HEK293 (cell line): ENCODE data around the gene RAB17.

Source experiments
- CTCF ChIA-PET: fragments of 350-600 bp; formaldehyde crosslinking; extraction: SDS; loops from one replicate; lab custom pipeline; 2021; ENCODE audit warnings: antibody characterized with exemption; lab: Yijun Ruan, JAX
- POLR2A ChIA-PET: fragments of 300-600 bp; formaldehyde crosslinking; extraction: SDS; loops from one replicate; lab custom pipeline; 2020; ENCODE audit warnings: antibody characterized with exemption, inconsistent platforms; lab: Yijun Ruan, JAX
- H3K27ac ChIP-seq: fragments of 200-500 bp; sonication (Bioruptor generic); 2 replicates; pipeline ENCODE4 v1.5.1; 2014; ENCODE audit warnings: low read depth, low read length, control low read depth, inconsistent platforms; ENCODE audit errors: extremely low read depth
- H3K36me3 ChIP-seq, 2 experiments: fragments of 200-500 bp in 1 of 2; sonication (Bioruptor generic) in 1 of 2; 1 replicate in 1 of 2; 2 replicates in 1 of 2; pipeline ENCODE4 v1.5.1; 2014 to 2017; ENCODE audit warnings: inconsistent platforms in 2 of 2, low read length in 2 of 2; ENCODE audit not compliant: control insufficient read depth in 2 of 2, insufficient read depth in 1 of 2
- H3K4me1 ChIP-seq: fragments of 200-500 bp; sonication (Bioruptor generic); 2 replicates; pipeline ENCODE4 v1.5.1; 2014; ENCODE audit warnings: mild to moderate bottlenecking, low read length, inconsistent platforms; ENCODE audit not compliant: control insufficient read depth, insufficient read depth
- H3K4me3 ChIP-seq: 2 replicates; pipeline ENCODE4 v1.5.1; 2011; ENCODE audit warnings: low read depth, mild to moderate bottlenecking, control low read depth, low read length, moderate library complexity
- H3K9me3 ChIP-seq: fragments of 200-500 bp; sonication (Bioruptor generic); 2 replicates; pipeline ENCODE4 v1.5.1; 2014; ENCODE audit warnings: low read depth, low read length, inconsistent platforms; ENCODE audit not compliant: control insufficient read depth, insufficient read depth
- HOXC10 ChIP-seq: sonication (generic); formaldehyde crosslinking; IDR thresholded peaks from 2 replicates; pipeline ENCODE4 v1.8.1; 2023; ENCODE audit warnings: mild to moderate bottlenecking, missing genetic modification reagents
- SP2 ChIP-seq: fragments of 450-650 bp; formaldehyde crosslinking; IDR thresholded peaks from 2 replicates; pipeline ENCODE4 v1.5.1; 2016; ENCODE audit warnings: missing biosample characterization, missing genetic modification characterization
- SP3 ChIP-seq: fragments of 450-650 bp; formaldehyde crosslinking; IDR thresholded peaks from 2 replicates; pipeline ENCODE4 v1.5.1; 2016; ENCODE audit warnings: missing biosample characterization, missing genetic modification characterization
- ZNF10 ChIP-seq: fragments of 450-650 bp; formaldehyde crosslinking; IDR thresholded peaks from 2 replicates; pipeline ENCODE4 v1.5.1; 2017; ENCODE audit warnings: missing biosample characterization, missing genetic modification characterization
- ZNF157 ChIP-seq: fragments of 450-650 bp; formaldehyde crosslinking; IDR thresholded peaks from 2 replicates; pipeline ENCODE4 v1.5.1; 2016; ENCODE audit warnings: missing biosample characterization, missing genetic modification characterization
- ZNF174 ChIP-seq: fragments of 450-650 bp; formaldehyde crosslinking; IDR thresholded peaks from 2 replicates; pipeline ENCODE4 v1.5.0; 2017; ENCODE audit warnings: missing biosample characterization, mild to moderate bottlenecking, missing genetic modification characterization
- ZNF2 ChIP-seq: fragments of 450-650 bp; formaldehyde crosslinking; IDR thresholded peaks from 2 replicates; pipeline ENCODE4 v1.5.1; 2016; ENCODE audit warnings: missing biosample characterization, missing genetic modification characterization
- ZNF501 ChIP-seq: fragments of 450-650 bp; formaldehyde crosslinking; IDR thresholded peaks from 2 replicates; pipeline ENCODE4 v1.5.1; 2016; ENCODE audit warnings: missing biosample characterization, missing genetic modification characterization
- ZNF610 ChIP-seq: fragments of 450-650 bp; formaldehyde crosslinking; IDR thresholded peaks from 2 replicates; pipeline ENCODE4 v1.5.1; 2016; ENCODE audit warnings: missing biosample characterization, missing genetic modification characterization, borderline replicate concordance
- ZNF629 ChIP-seq: fragments of 450-650 bp; formaldehyde crosslinking; IDR thresholded peaks from 2 replicates; pipeline ENCODE4 v1.5.1; 2017; ENCODE audit warnings: missing biosample characterization, missing genetic modification characterization
- ZNF654 ChIP-seq: fragments of 450-650 bp; formaldehyde crosslinking; IDR thresholded peaks from 2 replicates; pipeline ENCODE4 v1.5.1; 2016; ENCODE audit warnings: low read depth, missing biosample characterization, missing genetic modification characterization
- ZNF670 ChIP-seq: fragments of 450-650 bp; formaldehyde crosslinking; IDR thresholded peaks from 2 replicates; pipeline ENCODE4 v1.5.1; 2016; ENCODE audit warnings: missing biosample characterization, missing genetic modification characterization, low read depth
- ZNF792 ChIP-seq: fragments of 450-650 bp; formaldehyde crosslinking; IDR thresholded peaks from 2 replicates; pipeline ENCODE4 v1.5.1; 2016; ENCODE audit warnings: missing biosample characterization, missing genetic modification characterization
- ZNF837 ChIP-seq: fragments of 450-650 bp; formaldehyde crosslinking; IDR thresholded peaks from 2 replicates; pipeline ENCODE4 v1.5.1; 2016; ENCODE audit warnings: missing biosample characterization, missing genetic modification characterization
- ZSCAN30 ChIP-seq: fragments of 450-650 bp; IDR thresholded peaks from 2 replicates; pipeline ENCODE4 v1.5.1; 2018; ENCODE audit warnings: missing biosample characterization, mild to moderate bottlenecking, missing genetic modification characterization, moderate library complexity
- TF ChIP-seq, protein P1 (sequence below): fragments of 450-650 bp; formaldehyde crosslinking; IDR thresholded peaks from 2 replicates; pipeline ENCODE4 v1.5.1; 2017; ENCODE audit warnings: missing biosample characterization, missing genetic modification characterization
- TF ChIP-seq, protein P2 (sequence below): fragments of 450-650 bp; formaldehyde crosslinking; IDR thresholded peaks from 2 replicates; pipeline ENCODE4 v1.5.1; 2016; ENCODE audit warnings: missing biosample characterization, missing genetic modification characterization
- TF ChIP-seq, protein P3 (sequence below): fragments of 450-650 bp; formaldehyde crosslinking; IDR thresholded peaks from 2 replicates; pipeline ENCODE4 v1.5.0; 2017; ENCODE audit warnings: missing biosample characterization, missing genetic modification characterization, borderline replicate concordance
- TF ChIP-seq, protein P4 (sequence below): IDR thresholded peaks from 2 replicates; pipeline ENCODE4 v1.6.1; 2011; ENCODE audit warnings: mild to moderate bottlenecking, low read depth, low read length, borderline replicate concordance
- TF ChIP-seq, protein P5 (sequence below): fragments of 450-650 bp; formaldehyde crosslinking; IDR thresholded peaks from 2 replicates; pipeline ENCODE4; 2016; ENCODE audit warnings: missing biosample characterization, missing genetic modification characterization

Gene RAB17

DNA sequence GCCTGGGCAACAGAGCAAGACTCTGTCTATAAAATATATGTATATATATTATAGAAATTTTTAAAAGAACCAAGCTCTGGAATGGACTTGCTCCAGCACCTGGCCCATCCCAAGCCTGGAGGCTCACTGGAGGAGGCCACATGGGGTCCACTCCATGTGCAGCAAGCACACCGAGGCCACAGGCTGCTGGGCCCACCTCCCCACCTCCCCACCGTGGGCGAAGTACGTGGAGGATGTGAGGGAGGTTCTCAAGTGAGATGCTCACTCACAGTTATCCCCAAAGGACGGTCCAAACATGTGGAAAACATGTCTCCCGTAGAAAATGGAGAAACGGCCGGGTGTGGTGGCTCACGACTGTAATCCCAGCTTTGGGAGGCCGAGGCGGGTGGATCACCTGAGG lies 13.9 kb upstream of the RAB17 start:
- CTCF ChIA-PET, result interaction anchor here (0.5 to 1.8 kb wide), 3 partner anchors 32 to 186 kb away, joined by 3 to 5 read pairs (median 3); no protein-coding TSS in a partner anchor
- H3K4me3 ChIP-seq, result no peak overlapping the region
- H3K4me1 ChIP-seq, result no peaks in the 10 kb centered on the region
- H3K27ac ChIP-seq, result no peak overlapping the region
- no peaks in the 10 kb centered on the region for H3K36me3 ChIP-seq
- POLR2A ChIA-PET, result no interaction called here
- H3K9me3 ChIP-seq, result no peaks in the 10 kb centered on the region
- TF ChIP-seq SP2 (tag by site-specific recombination) (no peak), SP3 (tag by site-specific recombination) (no peak), ZNF670 (tag by site-specific recombination) (no peak), ZNF2 (tag by site-specific recombination) (no peak), ZNF157 (tag by site-specific recombination) (no peak), ZNF501 (no peak), ZNF654 (tag by site-specific recombination) (no peak), ZNF10 (no peak), ZNF174 (no peak), ZSCAN30 (tag by site-specific recombination) (no peak), ZNF837 (tag by site-specific recombination) (no peak), ZNF629 (tag by site-specific recombination) (no peak), HOXC10 (CRISPR knock-in tag) (no peak), ZNF792 (tag by site-specific recombination) (no peak), ZNF610 (tag by site-specific recombination) (no peak)
- TF ChIP-seq, protein P1, sequence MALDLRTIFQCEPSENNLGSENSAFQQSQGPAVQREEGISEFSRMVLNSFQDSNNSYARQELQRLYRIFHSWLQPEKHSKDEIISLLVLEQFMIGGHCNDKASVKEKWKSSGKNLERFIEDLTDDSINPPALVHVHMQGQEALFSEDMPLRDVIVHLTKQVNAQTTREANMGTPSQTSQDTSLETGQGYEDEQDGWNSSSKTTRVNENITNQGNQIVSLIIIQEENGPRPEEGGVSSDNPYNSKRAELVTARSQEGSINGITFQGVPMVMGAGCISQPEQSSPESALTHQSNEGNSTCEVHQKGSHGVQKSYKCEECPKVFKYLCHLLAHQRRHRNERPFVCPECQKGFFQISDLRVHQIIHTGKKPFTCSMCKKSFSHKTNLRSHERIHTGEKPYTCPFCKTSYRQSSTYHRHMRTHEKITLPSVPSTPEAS (tag by site-specific recombination), result no peak
- TF ChIP-seq, protein P2, sequence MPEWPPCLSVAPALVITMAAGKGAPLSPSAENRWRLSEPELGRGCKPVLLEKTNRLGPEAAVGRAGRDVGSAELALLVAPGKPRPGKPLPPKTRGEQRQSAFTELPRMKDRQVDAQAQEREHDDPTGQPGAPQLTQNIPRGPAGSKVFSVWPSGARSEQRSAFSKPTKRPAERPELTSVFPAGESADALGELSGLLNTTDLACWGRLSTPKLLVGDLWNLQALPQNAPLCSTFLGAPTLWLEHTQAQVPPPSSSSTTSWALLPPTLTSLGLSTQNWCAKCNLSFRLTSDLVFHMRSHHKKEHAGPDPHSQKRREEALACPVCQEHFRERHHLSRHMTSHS (tag by site-specific recombination), result no peak
- TF ChIP-seq, protein P3, sequence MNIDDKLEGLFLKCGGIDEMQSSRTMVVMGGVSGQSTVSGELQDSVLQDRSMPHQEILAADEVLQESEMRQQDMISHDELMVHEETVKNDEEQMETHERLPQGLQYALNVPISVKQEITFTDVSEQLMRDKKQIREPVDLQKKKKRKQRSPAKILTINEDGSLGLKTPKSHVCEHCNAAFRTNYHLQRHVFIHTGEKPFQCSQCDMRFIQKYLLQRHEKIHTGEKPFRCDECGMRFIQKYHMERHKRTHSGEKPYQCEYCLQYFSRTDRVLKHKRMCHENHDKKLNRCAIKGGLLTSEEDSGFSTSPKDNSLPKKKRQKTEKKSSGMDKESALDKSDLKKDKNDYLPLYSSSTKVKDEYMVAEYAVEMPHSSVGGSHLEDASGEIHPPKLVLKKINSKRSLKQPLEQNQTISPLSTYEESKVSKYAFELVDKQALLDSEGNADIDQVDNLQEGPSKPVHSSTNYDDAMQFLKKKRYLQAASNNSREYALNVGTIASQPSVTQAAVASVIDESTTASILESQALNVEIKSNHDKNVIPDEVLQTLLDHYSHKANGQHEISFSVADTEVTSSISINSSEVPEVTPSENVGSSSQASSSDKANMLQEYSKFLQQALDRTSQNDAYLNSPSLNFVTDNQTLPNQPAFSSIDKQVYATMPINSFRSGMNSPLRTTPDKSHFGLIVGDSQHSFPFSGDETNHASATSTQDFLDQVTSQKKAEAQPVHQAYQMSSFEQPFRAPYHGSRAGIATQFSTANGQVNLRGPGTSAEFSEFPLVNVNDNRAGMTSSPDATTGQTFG (tag by site-specific recombination), result no peak
- TF ChIP-seq, protein P4, sequence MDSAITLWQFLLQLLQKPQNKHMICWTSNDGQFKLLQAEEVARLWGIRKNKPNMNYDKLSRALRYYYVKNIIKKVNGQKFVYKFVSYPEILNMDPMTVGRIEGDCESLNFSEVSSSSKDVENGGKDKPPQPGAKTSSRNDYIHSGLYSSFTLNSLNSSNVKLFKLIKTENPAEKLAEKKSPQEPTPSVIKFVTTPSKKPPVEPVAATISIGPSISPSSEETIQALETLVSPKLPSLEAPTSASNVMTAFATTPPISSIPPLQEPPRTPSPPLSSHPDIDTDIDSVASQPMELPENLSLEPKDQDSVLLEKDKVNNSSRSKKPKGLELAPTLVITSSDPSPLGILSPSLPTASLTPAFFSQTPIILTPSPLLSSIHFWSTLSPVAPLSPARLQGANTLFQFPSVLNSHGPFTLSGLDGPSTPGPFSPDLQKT, result no peak
- TF ChIP-seq, protein P5, sequence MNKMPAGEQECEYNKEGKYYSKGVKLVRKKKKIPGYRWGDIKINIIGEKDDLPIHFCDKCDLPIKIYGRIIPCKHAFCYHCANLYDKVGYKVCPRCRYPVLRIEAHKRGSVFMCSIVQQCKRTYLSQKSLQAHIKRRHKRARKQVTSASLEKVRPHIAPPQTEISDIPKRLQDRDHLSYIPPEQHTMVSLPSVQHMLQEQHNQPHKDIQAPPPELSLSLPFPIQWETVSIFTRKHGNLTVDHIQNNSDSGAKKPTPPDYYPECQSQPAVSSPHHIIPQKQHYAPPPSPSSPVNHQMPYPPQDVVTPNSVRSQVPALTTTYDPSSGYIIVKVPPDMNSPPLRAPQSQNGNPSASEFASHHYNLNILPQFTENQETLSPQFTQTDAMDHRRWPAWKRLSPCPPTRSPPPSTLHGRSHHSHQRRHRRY (tag by site-specific recombination), result no peak
